HG02970 (cell line): Measurements from ENCODE around the gene XKR8.

Experiments used
- ATAC-seq: cut with Tn5 transposase; IDR thresholded peaks from one replicate; pipeline ENCODE4 v1.9.1; 2021; ENCODE audit warnings: mild to moderate bottlenecking, moderate library complexity, moderate number of reproducible peaks; ENCODE audit not compliant: unreplicated experiment, low FRiP score

The XKR8 gene

DNA sequence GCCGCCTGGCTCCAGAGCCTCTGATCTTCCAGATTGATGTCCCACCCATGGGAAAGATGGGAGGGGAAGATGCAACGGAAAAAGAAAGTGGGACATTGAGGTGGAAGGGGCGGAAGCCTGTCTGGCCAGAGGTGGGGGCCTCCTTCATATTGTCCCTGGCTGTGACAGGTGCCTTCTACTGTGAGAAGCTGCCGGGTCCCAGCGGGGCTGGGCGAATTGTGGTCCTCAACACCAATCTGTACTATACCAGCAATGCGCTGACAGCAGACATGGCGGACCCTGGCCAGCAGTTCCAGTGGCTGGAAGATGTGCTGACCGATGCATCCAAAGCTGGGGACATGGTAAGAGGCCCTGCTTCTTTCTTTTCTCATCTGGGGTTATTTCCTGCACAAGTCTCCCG is 5.6 kb upstream of the XKR8 start:
- ATAC-seq: no peak

DNA sequence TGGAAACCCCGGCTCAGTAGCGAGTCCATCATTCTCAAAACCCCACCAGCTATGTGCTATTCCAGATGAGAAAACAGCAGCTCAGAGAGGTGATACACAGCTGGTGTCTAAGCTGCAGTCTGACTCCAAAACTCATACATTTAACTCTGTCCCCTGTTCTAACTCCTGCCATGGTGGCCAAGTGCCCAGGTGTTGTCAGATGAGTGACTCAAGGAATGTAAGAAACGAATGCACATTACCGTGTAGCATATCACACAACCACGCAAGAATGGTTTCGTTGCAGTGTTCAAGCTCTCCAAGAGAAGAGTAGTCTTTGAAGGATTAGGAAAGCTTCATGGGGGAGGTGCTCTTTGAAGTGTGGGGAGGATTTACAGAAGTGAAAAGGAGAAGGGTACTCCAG is 4.7 kb upstream of the XKR8 start:
- no peak for ATAC-seq

DNA sequence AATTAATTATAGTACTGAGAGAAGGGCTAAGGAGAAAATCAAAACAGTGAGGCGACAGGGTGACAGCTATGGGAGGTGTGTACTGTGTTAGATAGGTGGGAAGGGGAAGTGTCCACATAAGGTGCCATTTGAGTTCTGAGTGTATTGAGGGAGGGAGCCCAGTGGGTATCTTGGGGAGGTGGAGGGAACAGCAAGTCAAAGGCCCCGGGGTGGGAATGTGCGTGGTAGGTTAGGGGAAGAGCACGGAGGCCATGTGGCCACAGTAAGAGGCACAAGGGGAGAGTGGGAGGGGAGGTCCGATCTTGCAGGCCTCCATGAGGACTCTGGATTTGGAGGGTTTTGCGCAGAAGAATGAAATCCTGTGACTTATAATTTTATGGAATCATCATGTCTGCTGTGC is 3.0 kb upstream of the XKR8 start:
- no peak for ATAC-seq

DNA sequence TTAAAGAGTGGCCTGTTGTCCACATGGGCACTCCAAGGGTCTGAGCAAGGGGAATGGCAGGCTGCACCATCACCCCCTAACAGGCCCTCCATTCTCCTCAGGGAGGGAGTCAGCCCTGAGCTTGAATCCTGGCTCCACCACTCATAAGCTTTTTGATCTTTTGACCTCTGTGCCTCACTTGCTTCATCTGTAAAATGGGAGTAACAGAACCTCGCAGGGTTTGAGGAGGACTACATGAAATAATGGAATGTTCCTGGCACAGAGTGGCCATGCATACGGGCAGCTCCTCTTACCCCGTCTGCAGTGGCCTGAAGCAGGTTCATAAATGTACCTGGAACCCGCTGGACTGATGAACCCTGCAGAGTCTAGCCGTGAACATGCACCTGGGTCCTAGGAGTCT is 2.1 kb upstream of the XKR8 start:
- ATAC-seq: no peak

DNA sequence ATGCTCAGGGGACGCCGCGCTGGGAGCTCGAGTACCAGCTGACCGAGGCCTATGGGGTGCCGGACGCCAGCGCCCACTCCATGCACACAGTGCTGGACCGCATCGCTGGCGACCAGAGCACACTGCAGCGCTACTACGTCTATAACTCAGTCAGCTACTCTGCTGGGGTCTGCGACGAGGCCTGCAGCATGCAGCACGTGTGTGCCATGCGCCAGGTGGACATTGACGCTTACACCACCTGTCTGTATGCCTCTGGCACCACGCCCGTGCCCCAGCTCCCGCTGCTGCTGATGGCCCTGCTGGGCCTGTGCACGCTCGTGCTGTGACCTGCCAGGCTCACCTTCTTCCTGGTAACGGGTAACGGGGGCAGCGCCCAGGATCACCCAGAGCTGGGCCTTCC is 1.3 kb upstream of the XKR8 start:
- ATAC-seq: no peak

DNA sequence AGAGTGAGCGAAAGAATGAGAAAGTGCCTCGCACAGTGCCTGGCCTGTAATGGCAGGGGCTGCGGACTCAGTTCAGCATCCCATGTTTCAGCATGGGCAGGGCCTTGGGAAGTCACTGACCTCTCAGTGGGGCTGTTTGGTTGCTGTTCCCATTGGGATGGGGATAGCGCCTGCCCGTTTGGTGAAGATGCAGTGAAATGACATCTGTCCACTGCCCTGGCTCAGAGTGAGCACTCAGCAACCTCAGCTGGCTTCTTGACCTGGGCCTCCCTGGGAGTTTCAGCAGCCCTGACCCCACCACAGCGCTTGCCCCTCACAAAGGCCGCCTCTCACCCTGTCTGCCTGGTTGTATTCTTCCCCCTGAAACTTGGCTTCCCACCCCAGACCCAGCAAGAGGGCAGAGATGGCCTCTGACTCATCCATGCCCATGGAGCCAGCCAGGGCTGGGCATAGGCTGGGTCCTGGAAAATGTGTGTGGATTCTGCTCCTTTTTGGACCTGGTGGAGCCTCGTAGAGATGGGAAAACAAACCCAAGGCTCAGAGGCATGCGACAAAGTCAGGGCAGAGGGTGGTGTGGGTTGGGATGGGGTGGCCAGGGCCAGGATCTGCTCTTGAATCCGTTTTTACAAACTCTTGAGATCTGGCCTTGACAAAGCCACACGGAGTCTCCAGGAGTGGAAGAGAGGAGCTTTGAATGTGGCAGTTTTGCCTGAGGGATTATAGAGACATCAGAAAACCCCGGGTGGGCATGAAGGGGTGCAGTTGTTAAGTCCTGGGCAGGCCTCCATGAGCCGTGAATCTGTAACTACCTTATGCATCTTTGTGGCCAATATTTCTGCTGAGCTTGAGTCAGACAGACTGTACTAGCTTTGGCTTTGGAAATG is 1.2 kb downstream of the XKR8 start:
- no peak for ATAC-seq

DNA sequence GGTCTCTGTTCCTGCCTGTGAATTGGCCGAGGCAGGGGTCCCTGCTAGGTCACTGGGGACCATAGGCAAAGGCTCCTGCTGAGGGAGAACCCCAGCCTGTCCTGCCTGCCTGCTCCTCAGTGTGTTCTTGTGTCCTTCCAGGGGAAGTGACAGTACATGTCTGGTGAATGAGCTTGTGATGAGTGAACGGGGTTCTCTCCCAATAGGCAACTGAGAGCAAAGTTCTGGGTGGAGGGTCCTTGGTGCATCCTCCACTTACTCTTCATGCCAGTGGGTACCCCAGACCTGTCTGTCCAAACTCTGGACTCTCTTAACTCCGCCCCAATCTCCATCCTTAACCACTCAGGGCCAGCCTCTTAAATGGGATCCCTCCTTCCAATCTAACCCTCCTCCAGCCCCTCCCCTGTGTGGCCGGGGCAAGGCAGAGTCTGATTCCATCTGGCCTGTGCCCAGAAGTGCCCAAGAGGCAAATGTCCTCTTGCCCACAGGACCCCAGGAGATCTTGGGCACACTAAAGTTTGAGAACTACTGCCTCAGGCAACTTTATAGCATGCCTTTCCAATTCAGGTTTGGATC is 2.0 kb downstream of the XKR8 start:
- no peak for ATAC-seq

DNA sequence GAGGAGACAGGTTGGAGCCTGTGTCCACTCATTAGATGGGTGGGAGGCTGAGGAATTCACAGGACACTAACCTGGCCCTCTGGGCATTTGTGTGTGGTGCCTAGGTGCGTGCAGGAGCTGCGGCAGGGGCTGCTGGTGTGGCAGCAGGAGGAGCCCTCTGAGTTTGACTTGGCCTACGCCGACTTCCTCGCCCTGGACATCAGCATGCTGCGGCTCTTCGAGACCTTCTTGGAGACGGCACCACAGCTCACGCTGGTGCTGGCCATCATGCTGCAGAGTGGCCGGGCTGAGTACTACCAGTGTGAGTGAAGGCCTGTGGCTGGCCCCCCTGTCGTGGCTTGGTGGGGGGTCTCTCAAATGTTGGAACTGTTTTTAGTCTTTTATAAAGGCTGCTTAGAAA is 3.6 kb downstream of the XKR8 start:
- no peak for ATAC-seq

DNA sequence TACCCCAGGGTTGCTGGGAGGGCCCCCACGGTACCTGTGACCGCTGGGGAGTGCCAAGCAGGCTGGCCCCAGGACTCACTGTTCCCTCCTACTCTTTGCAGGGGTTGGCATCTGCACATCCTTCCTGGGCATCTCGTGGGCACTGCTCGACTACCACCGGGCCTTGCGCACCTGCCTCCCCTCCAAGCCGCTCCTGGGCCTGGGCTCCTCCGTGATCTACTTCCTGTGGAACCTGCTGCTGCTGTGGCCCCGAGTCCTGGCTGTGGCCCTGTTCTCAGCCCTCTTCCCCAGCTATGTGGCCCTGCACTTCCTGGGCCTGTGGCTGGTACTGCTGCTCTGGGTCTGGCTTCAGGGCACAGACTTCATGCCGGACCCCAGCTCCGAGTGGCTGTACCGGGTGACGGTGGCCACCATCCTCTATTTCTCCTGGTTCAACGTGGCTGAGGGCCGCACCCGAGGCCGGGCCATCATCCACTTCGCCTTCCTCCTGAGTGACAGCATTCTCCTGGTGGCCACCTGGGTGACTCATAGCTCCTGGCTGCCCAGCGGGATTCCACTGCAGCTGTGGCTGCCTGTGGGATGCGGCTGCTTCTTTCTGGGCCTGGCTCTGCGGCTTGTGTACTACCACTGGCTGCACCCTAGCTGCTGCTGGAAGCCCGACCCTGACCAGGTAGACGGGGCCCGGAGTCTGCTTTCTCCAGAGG is 6.8 kb downstream of the XKR8 start:
- no peak for ATAC-seq

DNA sequence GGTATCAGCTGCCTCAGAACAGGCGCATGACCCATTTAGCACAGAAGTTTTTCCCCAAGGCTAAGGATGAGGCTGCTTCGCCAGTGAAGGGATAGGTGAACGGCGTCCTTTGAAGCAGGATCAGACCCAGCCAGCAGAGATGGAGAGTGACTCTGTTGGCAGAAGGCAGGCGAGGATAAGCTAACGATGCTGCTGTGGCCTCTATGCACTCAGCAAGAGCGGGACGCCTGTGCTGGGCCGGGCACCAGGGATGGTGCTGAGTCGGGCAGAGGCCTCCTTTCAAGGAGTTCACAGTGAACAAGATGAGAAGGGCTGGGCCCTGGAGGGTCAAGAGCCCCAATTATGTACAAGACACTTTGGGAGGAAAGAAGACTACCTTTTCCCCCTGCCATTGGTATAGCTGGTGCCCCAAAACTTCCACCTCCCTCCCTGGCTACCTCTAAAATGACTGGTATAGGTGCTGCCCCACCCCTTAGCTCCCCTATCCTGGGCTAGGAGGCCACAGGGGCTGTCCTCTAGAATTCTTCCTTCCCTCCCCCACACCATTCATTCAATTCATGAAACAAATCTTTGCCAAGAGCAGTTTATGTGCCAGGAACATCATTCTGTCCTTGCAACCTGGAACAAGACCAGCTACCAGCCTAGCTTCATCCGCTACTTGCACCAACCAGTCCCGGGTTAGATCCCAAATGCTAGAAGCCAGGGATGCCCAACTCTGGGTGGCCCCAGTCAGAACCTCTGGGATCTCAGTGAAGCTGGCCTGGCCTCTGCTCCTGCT is 7.5 kb downstream of the XKR8 start:
- ATAC-seq: no peak

DNA sequence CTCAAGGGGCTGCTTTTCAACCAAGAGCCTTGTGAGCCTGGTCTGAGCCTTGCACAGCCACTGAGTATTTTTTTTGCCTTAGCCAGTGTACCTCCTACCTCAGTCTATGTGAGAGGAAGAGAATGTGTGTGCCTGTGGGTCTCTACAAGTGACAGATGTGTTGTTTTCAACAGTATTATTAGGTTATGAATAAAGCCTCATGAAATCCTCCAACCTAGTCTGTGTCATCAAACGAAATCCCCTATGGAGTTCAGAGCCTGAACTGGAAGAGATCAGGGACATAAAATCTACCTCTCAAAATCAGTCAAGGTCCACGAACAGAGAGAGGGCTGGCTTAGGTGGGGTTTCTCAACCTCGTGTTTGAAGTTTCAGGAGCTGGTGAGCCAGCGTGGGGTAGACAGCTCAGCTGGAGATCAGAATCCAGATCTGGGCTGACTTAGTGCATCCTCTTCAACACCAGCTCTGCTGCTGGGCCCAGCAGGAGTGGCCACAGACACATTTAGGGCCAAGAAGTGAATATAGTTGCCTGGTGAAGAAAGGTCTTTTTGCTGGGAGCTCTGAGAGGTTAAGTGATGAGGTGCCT is 8.2 kb downstream of the XKR8 start:
- no peak for ATAC-seq

DNA sequence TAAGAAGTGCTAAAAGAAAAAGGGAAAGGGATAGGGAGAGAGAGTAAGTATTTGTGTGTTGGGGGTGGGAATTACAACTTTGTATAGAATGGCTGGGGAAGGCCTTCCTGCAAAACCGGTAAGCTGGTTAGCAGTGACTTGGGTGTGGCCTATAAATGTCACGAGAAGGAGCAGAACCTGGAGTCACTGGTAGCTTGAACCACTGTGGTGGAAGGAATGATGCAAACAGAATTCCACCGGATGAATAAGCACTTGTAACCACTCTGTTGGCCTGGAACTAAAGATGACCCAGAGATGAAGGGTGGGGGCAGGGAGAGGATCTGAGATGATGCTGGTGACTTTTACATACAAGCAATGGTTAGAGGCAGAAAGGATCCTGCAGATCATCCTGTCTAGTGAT is 8.9 kb downstream of the XKR8 start:
- ATAC-seq: no peak

DNA sequence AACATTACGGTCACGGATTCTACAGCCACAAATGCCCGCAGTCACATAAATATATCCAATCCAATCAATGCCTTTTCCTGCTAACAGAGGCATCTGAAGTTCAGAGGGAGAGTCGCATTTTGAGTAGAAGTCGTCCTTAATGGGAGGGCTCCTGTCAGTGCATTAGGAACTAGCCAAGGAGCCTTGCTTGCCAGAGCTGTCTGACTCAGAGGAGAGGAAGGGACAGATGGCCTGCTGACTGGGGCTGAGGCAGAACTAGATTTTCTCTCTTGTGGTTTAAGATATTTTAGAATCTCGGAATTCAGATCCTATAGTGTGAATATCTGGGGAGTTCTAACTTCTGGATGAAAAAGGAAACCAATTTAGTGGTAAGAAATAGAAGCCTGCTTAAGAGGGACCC is 10.6 kb downstream of the XKR8 start:
- no peak for ATAC-seq

DNA sequence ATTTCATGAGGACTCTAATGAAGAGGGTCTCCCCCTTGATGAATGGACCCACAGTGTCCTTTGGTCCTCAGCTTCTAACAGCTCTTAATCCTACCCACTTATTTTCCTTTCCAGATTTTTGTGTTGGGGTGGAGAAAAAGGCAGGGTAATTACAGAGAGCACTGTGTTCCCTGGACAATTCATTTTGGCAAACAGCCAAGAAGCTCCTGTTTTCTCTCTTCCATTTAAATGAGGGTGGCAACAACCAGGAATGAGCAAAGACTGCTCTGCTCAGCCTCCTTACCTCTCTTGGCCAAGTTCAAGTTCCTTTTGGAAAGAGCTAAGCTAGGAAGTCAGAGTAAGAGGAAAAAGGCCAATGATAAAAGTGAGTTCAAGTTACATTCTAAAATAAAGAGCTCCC is 11.9 kb downstream of the XKR8 start:
- no peak for ATAC-seq

DNA sequence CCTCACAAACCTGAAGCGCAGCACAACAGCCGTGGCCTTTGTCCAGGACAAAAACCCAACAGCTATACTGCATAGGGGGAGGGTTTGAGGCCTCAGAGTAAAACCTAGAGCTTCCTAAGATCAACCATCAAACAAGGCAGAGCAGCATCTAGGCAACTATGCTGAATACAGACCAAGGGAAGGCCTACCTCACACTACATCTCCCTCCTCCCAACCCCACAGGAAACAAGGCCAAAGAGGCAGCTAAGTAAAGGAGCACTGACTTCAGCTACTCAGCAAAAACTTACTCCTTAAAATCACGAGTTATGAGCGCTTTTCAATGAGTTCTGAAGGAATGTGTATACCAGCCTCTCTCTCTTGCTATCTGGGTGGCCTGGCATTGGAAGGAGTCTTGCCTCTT is 12.4 kb downstream of the XKR8 start:
- ATAC-seq: no peak

DNA sequence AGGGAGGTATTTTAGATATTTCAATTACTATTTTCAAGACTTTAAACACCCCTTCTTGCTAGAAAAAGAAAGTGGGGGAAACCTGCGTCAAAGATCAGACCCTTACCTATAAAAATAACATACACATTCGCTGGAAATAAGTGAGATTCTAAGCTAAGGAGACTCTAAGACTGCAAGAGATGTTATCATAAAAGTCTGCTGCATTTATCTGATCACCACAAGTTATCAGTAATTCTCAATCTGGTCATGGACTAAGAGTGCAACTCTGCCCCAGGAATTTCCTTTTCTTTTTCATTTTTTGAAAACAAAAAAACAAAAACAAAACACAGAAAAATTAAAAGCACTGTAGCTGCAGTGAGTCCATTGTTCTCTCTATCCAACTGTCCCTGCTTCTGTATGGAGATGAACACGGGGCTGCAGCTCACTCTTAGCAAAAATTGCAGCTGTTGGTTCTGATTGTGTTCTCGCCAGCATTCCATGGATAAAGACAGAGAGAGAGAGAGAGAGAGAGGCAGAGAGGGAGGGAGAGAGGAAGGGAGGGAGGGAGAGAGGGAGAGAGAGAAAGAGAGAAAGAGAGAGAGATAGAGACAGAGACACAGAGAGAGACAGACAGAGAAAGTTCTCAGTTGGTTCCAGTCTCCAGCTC is 14.1 kb downstream of the XKR8 start:
- ATAC-seq: no peak

DNA sequence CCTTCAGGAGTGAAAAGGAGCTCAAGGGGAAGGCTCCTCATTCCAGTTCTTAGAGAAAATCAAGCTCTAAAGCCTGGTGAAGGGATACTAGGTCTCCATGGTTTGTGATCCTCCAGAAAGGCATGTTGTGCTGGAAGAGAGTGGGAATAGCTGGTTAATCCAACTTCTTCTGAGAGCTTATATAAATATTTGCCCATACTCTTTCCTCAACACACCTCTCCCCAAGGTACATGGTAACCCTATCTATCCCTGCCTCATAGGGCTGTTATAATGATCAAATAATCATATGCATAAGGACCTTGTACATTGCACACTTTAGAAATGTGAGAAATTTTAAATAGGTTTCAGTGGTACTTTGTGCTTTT is 14.6 kb downstream of the XKR8 start:
- ATAC-seq: no peak

DNA sequence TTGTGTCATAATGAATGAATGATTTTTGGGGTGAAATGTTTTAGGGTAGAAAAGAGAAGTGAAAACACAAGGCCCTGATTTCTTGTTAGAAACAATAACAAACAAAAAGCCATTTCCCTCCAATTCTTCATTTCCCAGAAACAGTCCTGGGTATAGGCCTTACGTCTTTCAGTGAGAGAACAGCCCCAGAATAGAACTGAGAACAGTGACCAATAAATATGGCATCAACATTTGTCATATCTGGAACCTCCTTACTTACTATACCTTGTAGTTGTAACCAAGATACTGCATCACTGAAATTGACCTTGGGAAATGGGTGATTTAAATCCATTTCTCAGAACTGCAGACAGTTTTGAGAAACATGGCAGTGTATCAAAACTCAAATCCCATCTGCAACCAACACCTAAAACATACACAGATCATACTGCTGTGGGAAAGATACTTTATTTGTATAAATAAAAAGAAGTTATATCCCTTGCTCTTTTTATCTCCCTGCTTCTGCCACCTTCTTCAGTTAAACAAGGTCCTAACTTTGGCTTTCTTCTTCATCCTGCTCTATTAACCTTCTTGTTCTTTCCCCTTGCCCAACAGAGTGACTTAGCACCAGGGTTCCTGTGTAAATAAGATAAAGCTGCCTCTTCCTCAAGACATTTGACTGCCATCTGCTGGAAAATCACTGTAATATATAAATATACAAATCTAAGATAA is 19.5 kb downstream of the XKR8 start:
- no peak for ATAC-seq

DNA sequence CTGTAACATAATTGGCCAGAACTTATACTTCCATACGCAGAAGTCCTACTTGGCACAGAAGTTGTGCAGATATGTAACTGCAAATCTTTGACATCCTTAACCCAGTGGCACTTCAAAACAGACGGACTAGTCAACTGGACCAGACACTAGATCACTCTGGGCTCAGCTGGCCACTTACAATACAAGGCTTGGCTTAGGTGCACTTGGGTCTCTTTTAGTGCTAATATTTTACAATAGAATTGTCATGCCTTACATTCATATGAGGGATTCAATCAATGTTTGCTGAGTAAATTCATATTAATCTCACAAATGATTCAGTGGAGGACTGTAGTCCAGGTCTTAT is 20.1 kb downstream of the XKR8 start:
- no peak for ATAC-seq
